Activated CD8-positive, alpha-beta memory T cell treated with anti-CD3 and anti-CD28 coated beads for 48 hours (primary cell): ENCODE measurements around the gene FGF1.

ENCODE experiments used
- DNase-seq, 3 experiments: peaks; one replicate each; pipeline ENCODE4 v3.0.0-alpha.2; 2020; ENCODE audit warnings: low read depth in 2 of 3, low spot score in 2 of 3

Gene FGF1

GRCh38 chr5:142585451-142585850, 100.4 kb downstream of the FGF1 start:
- no peak for DNase-seq

GRCh38 chr5:142584891-142585290, 101.0 kb downstream of the FGF1 start:
- no peak for DNase-seq

DNA sequence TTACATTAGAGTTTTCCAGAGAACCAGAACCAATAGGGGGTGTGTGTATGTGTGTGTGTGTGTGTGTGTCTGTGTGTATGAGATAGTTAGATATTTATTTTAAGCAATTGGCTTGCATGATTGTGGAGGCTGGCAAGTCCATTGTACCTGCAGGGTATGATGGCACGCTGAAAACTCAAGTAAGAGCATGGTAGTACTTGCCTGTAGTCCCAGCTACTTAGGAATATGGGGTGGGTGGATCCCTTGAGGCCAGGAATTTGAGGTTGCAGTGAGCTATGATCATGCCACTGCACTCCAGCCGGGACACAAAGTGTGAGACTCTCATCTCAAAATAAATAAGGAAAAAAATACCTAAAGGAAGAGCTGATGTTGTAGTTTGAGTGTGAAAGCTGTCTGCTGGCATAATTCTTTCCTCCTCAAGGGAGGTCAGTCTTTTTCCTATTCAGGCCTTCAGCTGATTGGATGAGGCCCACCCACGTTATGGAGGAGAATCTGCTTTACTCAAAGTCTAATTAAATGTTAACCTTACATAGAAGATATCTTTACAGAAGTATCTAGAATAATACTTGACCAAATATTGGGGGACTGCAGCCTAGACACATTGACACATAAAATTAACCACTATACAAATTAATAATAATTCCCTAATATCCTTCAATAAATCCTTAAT, 107.6 kb downstream of the FGF1 start:
- DNase-seq = no peak

GRCh38 chr5:142576804-142577203, 109.1 kb downstream of the FGF1 start:
- no peak for DNase-seq

DNA sequence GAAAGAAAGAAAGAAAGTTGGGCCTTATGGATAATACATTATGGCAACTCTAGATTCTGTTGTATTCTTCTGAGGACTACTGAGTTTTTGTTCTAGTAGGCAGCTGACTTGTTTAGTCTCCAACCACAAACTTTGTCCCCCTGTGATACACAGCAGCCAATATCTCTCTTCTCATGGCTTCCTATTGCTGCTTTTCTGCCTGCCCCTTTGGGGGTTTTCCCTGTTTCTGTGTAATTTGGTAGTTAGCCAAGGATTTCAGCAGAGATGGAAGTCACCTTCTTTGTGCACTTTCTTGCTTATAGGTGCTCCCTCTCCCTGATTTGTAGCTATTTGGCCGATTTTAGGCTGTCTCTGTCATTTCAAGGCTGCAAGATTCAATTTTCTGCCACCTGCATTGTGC, 109.6 kb downstream of the FGF1 start:
- DNase-seq = no peak

DNA sequence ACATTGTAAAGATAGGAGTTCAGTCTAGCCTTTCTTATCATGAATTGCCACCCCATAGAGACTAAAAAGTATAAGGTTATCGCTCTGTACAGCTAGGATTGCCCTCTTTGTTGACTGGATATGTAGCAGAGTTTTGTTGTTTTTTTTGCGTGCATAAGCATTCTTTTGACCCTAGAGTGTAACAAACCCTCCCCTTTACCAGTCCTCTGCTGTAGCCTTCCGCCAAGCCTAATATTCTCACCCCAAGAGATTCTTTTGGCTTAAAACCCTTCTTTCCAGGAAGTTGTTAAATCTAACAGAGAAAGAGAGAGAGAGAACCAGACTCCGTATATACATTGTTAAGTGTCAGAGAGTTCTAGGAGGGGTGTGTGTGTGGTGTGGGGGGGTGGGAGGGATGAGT, 113.9 kb downstream of the FGF1 start:
- no peak for DNase-seq

GRCh38 chr5:142571371-142571770, 114.5 kb downstream of the FGF1 start:
- no peak for DNase-seq

- DNase-seq = no peak
These were observed 116.0 kb downstream of the FGF1 start for GRCh38 chr5:142569905-142570304.

- DNase-seq = no peak
These were observed 116.9 kb downstream of the FGF1 start for GRCh38 chr5:142568996-142569335.

- DNase-seq = no peak
These were observed 117.5 kb downstream of the FGF1 start for GRCh38 chr5:142568283-142568995.

GRCh38 chr5:142561486-142562097, 124.3 kb downstream of the FGF1 start:
- no peak for DNase-seq

DNA sequence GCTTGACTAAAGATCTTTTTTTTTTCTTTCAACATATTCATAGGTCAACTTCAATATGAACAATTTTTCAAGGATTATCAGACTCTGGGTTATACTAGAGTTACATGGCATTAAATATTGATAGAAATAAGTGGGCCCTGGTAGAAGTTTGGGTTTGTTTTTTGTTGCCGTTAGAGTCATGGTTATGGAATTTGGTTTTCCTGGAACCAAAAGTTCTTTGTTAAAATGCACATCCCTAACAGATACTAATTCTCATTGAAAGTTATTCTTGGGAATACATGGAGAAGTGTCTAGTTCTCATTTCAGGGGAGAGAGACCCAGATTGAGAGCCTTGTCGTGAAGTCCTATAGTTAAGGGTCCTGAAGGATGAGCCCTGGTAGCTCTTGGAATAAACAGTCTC, 124.9 kb downstream of the FGF1 start:
- no peak for DNase-seq

GRCh38 chr5:142552107-142552506, 133.8 kb downstream of the FGF1 start:
- DNase-seq = no peak

GRCh38 chr5:142551338-142552067, 134.4 kb downstream of the FGF1 start:
- no peak for DNase-seq

DNA sequence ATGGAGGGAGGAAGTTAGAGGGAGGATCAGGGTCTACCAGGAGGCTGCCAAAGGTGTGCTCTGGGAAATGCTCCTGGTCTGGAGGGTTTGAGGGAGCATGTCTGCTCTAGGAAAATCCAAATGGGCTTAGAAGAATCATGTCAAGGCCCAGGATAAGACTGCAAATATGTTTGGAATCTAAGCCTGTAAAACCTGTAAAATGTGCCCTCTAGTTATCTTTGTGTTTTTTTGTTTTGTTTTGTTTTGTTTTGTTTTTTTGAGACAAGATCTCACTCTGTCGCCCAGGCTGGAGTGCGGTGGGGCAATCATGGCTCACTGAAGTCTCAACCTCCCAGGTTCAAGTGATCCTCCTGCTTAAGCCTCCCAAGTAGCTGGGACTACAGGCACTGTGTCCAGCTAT, 135.4 kb downstream of the FGF1 start:
- no peak for DNase-seq

- no peak for DNase-seq
These were observed 136.1 kb downstream of the FGF1 start for GRCh38 chr5:142549834-142550233.

GRCh38 chr5:142548739-142549275, 137.1 kb downstream of the FGF1 start:
- DNase-seq = no peak

DNA sequence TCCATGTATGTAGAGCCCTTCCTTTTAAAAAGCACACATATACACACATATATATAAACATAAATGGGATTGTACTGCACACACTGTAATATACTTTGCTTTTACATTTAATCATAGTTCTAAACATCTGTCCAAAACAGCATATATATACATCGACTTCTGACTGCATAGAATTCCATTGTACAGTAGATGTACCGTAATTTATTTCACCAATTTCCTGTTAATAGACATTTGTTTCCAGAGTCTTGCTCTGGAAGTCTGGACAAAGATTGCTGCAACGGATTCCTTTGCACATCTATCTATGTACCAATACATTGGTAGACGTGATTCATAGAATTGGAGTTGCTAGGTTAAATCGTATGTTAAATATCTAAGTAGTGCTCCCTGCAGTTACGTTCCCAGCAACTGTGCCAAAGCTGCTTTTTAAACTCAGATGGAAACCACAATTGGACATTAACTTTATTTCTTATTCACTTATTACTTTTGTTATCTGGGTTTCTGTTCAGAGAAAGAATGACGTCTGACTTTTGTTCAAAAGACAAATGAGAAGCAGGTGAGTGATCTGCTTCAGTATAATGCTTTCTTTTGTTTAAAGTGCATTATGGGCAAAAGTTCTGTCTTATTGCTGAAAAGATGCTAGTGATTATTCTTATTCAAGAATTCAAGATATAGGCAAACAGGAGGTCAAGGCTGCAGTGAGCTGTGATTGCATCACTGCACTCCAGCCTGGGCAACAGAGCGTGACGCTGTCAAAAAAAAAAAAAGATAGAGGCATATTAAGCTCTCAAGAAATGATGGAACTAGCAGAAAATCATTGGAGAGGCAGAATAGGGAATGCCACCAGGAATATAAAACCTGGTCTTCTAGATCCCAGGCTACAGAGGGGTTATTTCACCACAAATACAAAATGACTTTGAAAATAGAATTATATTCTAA, 138.2 kb downstream of the FGF1 start:
- DNase-seq = no peak

DNA sequence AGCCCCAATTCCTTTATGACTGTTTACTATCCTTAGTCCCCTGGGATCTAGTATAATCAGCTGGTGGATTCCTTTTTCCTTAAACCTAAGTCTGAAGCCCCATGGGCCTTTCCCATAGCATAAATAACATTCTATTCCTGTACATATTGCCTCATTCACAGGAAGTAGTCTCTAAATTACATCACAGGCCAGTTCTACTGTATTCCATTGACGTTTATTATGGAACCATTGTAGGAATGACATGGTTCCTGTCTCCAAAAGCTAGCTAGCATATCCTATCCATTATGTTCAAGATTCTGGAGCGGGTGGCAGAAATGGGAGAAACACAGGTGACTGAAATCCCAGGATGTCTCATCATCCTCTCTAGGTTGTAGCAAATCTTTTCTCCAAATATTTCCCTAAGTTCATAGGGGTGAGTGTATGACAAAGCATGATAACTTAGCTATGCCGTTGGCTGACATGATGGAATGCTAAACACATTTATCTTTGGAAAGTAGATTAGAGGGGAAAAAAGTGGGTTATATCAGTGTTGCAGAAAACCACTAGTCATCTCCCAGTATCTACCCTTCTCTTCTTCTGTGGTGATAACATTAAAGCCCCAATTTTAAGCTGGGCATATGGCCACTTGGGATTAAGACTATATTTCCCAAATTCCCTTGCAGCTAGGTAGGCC, 140.1 kb downstream of the FGF1 start:
- no peak for DNase-seq
